ENCODE results near the gene CASS4. TPM values are rescaled to one million over a fixed set of nuclear protein-coding genes. Genes with fewer than 3 reads are reported as not detected.

The CASS4 gene
- total and polyA plus RNA-seq, 4 donors, result 0.20 to 3.4 (median 1.8) TPM

- Histone ChIP-seq H3K4me1 (ENCODE audit: control insufficient read depth in 1 of 2, insufficient read depth in 2 of 2, low read length in 2 of 2) (no peaks in the 10 kb centered on the region), H3K9me3 (ENCODE audit: control insufficient read depth, low read length) (no peaks in the 10 kb centered on the region), H3K4me3 (ENCODE audit: low read length in 2 of 2) (no peak overlapping the region), H3K27ac (ENCODE audit: low read depth in 1 of 2, low read length in 2 of 2) (no peak overlapping the region), H3K36me3 (ENCODE audit: control insufficient read depth in 1 of 2, insufficient read depth in 2 of 2, low read length in 1 of 2) (no peaks in the 10 kb centered on the region), H3K27me3 (ENCODE audit: control insufficient read depth in 1 of 2, insufficient read depth in 2 of 2, low read length in 1 of 2) (no peaks in the 10 kb centered on the region)
- no peak for ATAC-seq (ENCODE audit: low FRiP score)
- 80% methylated on average over 13 of the region's 13 CpGs for WGBS, 2 donors
- intact Hi-C loops (cut with DNase I), result no loop called here
- DNase-seq, result no peak
Observed at GRCh38 chr20:56451056-56451765, 39.2 kb downstream of the CASS4 start.

- Histone ChIP-seq H3K9me3 (ENCODE audit: control insufficient read depth, low read length) (no peaks in the 10 kb centered on the region), H3K4me3 (ENCODE audit: low read length in 2 of 2) (no peak overlapping the region), H3K4me1 (ENCODE audit: control insufficient read depth in 1 of 2, insufficient read depth in 2 of 2, low read length in 2 of 2) (no peaks in the 10 kb centered on the region), H3K36me3 (ENCODE audit: control insufficient read depth in 1 of 2, insufficient read depth in 2 of 2, low read length in 1 of 2) (no peaks in the 10 kb centered on the region), H3K27me3 (ENCODE audit: control insufficient read depth in 1 of 2, insufficient read depth in 2 of 2, low read length in 1 of 2) (no peaks in the 10 kb centered on the region), H3K27ac (ENCODE audit: low read depth in 1 of 2, low read length in 2 of 2) (no peak overlapping the region)
- no peak for DNase-seq
- WGBS, 2 donors, result 52 to 55% methylated on average over 5 of the region's 5 CpGs
- intact Hi-C loops (cut with DNase I), result no loop called here
- no peak for ATAC-seq (ENCODE audit: low FRiP score)
Observed at GRCh38 chr20:56453352-56453751, 41.3 kb downstream of the CASS4 start.

GRCh38 chr20:56454754-56455153 lies 42.7 kb downstream of the CASS4 start:
- DNase-seq (no peak), ATAC-seq (ENCODE audit: low FRiP score) (no peak)
- H3K4me3 ChIP-seq (ENCODE audit: low read length in 2 of 2), result no peak overlapping the region
- no peak overlapping the region for H3K27ac ChIP-seq (ENCODE audit: low read depth in 1 of 2, low read length in 2 of 2)
- no peaks in the 10 kb centered on the region for H3K36me3 ChIP-seq (ENCODE audit: control insufficient read depth in 1 of 2, insufficient read depth in 2 of 2, low read length in 1 of 2)
- H3K27me3 ChIP-seq (ENCODE audit: control insufficient read depth in 1 of 2, insufficient read depth in 2 of 2, low read length in 1 of 2), result no peaks in the 10 kb centered on the region
- no peaks in the 10 kb centered on the region for H3K9me3 ChIP-seq (ENCODE audit: control insufficient read depth, low read length)
- 82 to 84% methylated on average over 7 of the region's 7 CpGs for WGBS, 2 donors
- H3K4me1 ChIP-seq (ENCODE audit: control insufficient read depth in 1 of 2, insufficient read depth in 2 of 2, low read length in 2 of 2), result no peaks in the 10 kb centered on the region
- intact Hi-C loops (cut with DNase I), result no loop called here

GRCh38 chr20:56458206-56458821 lies 46.3 kb downstream of the CASS4 start:
- Histone ChIP-seq H3K27ac (ENCODE audit: low read depth in 1 of 2, low read length in 2 of 2) (no peak overlapping the region), H3K27me3 (ENCODE audit: control insufficient read depth in 1 of 2, insufficient read depth in 2 of 2, low read length in 1 of 2) (no peaks in the 10 kb centered on the region), H3K36me3 (ENCODE audit: control insufficient read depth in 1 of 2, insufficient read depth in 2 of 2, low read length in 1 of 2) (no peaks in the 10 kb centered on the region), H3K9me3 (ENCODE audit: control insufficient read depth, low read length) (no peaks in the 10 kb centered on the region), H3K4me3 (ENCODE audit: low read length in 2 of 2) (no peak overlapping the region), H3K4me1 (ENCODE audit: control insufficient read depth in 1 of 2, insufficient read depth in 2 of 2, low read length in 2 of 2) (no peaks in the 10 kb centered on the region)
- no peak for DNase-seq
- ATAC-seq (ENCODE audit: low FRiP score), result no peak
- WGBS, 2 donors, result 59 to 68% methylated on average over 22 of the region's 22 CpGs
- intact Hi-C loops (cut with DNase I), result no loop called here

- WGBS, 2 donors, result 62 to 69% methylated on average over 3 of the region's 3 CpGs
- no peak for ATAC-seq (ENCODE audit: low FRiP score)
- Histone ChIP-seq H3K27ac (ENCODE audit: low read depth in 1 of 2, low read length in 2 of 2) (no peak overlapping the region), H3K27me3 (ENCODE audit: control insufficient read depth in 1 of 2, insufficient read depth in 2 of 2, low read length in 1 of 2) (no peaks in the 10 kb centered on the region), H3K36me3 (ENCODE audit: control insufficient read depth in 1 of 2, insufficient read depth in 2 of 2, low read length in 1 of 2) (no peaks in the 10 kb centered on the region), H3K4me1 (ENCODE audit: control insufficient read depth in 1 of 2, insufficient read depth in 2 of 2, low read length in 2 of 2) (no peaks in the 10 kb centered on the region), H3K9me3 (ENCODE audit: control insufficient read depth, low read length) (no peaks in the 10 kb centered on the region), H3K4me3 (ENCODE audit: low read length in 2 of 2) (no peak overlapping the region)
- intact Hi-C loops (cut with DNase I), result loop anchor here in 1 of 2 donors (10.0 kb wide), 1 partner anchor 106 kb away; the partner anchor contains the start of gene FAM210B
- DNase-seq, result no peak
Observed at GRCh38 chr20:56460459-56460858, 48.4 kb downstream of the CASS4 start.

GRCh38 chr20:56461576-56461975 lies 49.5 kb downstream of the CASS4 start:
- H3K36me3 ChIP-seq (ENCODE audit: control insufficient read depth in 1 of 2, insufficient read depth in 2 of 2, low read length in 1 of 2), result no peaks in the 10 kb centered on the region
- H3K9me3 ChIP-seq (ENCODE audit: control insufficient read depth, low read length), result no peaks in the 10 kb centered on the region
- no peak for DNase-seq
- no peak overlapping the region for H3K4me3 ChIP-seq (ENCODE audit: low read length in 2 of 2)
- no peak for ATAC-seq (ENCODE audit: low FRiP score)
- no peaks in the 10 kb centered on the region for H3K27me3 ChIP-seq (ENCODE audit: control insufficient read depth in 1 of 2, insufficient read depth in 2 of 2, low read length in 1 of 2)
- intact Hi-C loops (cut with DNase I), result loop anchor here in 1 of 2 donors (10.0 kb wide), 1 partner anchor 107 kb away; the partner anchor contains the start of gene FAM210B
- no peak overlapping the region for H3K27ac ChIP-seq (ENCODE audit: low read depth in 1 of 2, low read length in 2 of 2)
- WGBS, 2 donors, result 67 to 74% methylated on average over 3 of the region's 3 CpGs
- no peaks in the 10 kb centered on the region for H3K4me1 ChIP-seq (ENCODE audit: control insufficient read depth in 1 of 2, insufficient read depth in 2 of 2, low read length in 2 of 2)

- DNase-seq, result no peak
- H3K4me1 ChIP-seq (ENCODE audit: control insufficient read depth in 1 of 2, insufficient read depth in 2 of 2, low read length in 2 of 2), result no peaks in the 10 kb centered on the region
- H3K27ac ChIP-seq (ENCODE audit: low read depth in 1 of 2, low read length in 2 of 2), result no peak overlapping the region
- intact Hi-C loops (cut with DNase I), result loop anchor here in 1 of 2 donors (10.0 kb wide), 1 partner anchor 109 kb away; the partner anchor contains the start of gene FAM210B
- no peak overlapping the region for H3K4me3 ChIP-seq (ENCODE audit: low read length in 2 of 2)
- WGBS, 2 donors, result 76 to 81% methylated on average over 3 of the region's 3 CpGs
- no peak for ATAC-seq (ENCODE audit: low FRiP score)
- no peaks in the 10 kb centered on the region for H3K36me3 ChIP-seq (ENCODE audit: control insufficient read depth in 1 of 2, insufficient read depth in 2 of 2, low read length in 1 of 2)
- H3K9me3 ChIP-seq (ENCODE audit: control insufficient read depth, low read length), result no peaks in the 10 kb centered on the region
- H3K27me3 ChIP-seq (ENCODE audit: control insufficient read depth in 1 of 2, insufficient read depth in 2 of 2, low read length in 1 of 2), result no peaks in the 10 kb centered on the region
Observed at GRCh38 chr20:56463428-56463827, 51.4 kb downstream of the CASS4 start.

- Histone ChIP-seq H3K27ac (ENCODE audit: low read depth in 1 of 2, low read length in 2 of 2) (no peak overlapping the region), H3K4me3 (ENCODE audit: low read length in 2 of 2) (no peak overlapping the region), H3K27me3 (ENCODE audit: control insufficient read depth in 1 of 2, insufficient read depth in 2 of 2, low read length in 1 of 2) (no peaks in the 10 kb centered on the region), H3K4me1 (ENCODE audit: control insufficient read depth in 1 of 2, insufficient read depth in 2 of 2, low read length in 2 of 2) (peaks cover 2 to 11% of the 10 kb centered on the region in 2 donors), H3K9me3 (ENCODE audit: control insufficient read depth, low read length) (no peaks in the 10 kb centered on the region), H3K36me3 (ENCODE audit: control insufficient read depth in 1 of 2, insufficient read depth in 2 of 2, low read length in 1 of 2) (no peaks in the 10 kb centered on the region)
- intact Hi-C loops (cut with DNase I), result loop anchor here (5.0 to 10.0 kb wide), 3 partner anchors 74 to 886 kb away; partner anchors contain the start of genes AURKA (in 1 of the 2), CSTF1 (in 1 of the 2), FAM210B (in 1 of the 2) and RAE1 (in 1 of the 2)
- no peak for DNase-seq
- no peak for ATAC-seq (ENCODE audit: low FRiP score)
- 59 to 67% methylated on average over 7 of the region's 7 CpGs for WGBS, 2 donors
Observed at GRCh38 chr20:56465997-56466396, 53.9 kb downstream of the CASS4 start.
